ENCODE measurements around the gene SLIT3.

DNA sequence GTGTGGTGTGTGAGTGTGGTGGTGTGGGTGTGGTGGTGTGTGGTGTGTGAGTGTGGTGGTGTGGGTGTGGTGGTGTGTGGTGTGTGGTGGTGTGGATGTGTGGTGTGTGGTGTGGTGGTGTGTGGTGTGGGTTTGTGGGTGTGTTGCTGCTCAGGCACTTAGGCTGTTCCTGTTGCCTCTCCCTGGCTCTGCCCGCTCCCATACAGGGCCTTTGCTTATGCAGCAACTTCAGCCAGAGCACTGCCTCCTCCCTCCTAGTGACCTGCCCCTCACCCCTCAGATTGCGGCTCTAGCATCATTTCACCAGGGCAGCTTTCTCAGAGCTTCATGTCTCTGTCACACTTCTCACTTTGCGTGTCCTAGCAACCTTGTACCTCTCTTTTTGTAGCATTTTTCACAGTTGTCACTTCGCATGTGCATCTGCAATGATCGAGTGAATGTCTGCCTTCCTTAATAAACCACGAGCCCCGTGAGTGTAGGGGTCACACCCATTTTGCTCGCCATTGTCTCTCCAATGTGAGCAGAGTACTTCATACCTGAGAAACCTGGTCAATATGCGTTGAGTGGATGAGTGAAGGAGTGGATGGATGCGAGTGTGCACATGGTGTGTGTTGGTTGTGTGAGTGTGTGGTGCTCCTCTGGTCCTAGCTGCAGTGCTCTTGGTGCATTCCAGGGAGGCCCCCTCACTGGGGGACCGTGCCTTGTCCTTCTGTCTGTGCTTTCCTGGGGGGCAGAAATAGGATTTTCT, 553.9 kb downstream of the SLIT3 start:
- TF ChIP-seq, protein P1, sequence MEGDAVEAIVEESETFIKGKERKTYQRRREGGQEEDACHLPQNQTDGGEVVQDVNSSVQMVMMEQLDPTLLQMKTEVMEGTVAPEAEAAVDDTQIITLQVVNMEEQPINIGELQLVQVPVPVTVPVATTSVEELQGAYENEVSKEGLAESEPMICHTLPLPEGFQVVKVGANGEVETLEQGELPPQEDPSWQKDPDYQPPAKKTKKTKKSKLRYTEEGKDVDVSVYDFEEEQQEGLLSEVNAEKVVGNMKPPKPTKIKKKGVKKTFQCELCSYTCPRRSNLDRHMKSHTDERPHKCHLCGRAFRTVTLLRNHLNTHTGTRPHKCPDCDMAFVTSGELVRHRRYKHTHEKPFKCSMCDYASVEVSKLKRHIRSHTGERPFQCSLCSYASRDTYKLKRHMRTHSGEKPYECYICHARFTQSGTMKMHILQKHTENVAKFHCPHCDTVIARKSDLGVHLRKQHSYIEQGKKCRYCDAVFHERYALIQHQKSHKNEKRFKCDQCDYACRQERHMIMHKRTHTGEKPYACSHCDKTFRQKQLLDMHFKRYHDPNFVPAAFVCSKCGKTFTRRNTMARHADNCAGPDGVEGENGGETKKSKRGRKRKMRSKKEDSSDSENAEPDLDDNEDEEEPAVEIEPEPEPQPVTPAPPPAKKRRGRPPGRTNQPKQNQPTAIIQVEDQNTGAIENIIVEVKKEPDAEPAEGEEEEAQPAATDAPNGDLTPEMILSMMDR (IDR thresholded peaks at IDR 0.05; ENCODE audit: insufficient read depth, low read length): no peak
- TF ChIP-seq, protein P2, sequence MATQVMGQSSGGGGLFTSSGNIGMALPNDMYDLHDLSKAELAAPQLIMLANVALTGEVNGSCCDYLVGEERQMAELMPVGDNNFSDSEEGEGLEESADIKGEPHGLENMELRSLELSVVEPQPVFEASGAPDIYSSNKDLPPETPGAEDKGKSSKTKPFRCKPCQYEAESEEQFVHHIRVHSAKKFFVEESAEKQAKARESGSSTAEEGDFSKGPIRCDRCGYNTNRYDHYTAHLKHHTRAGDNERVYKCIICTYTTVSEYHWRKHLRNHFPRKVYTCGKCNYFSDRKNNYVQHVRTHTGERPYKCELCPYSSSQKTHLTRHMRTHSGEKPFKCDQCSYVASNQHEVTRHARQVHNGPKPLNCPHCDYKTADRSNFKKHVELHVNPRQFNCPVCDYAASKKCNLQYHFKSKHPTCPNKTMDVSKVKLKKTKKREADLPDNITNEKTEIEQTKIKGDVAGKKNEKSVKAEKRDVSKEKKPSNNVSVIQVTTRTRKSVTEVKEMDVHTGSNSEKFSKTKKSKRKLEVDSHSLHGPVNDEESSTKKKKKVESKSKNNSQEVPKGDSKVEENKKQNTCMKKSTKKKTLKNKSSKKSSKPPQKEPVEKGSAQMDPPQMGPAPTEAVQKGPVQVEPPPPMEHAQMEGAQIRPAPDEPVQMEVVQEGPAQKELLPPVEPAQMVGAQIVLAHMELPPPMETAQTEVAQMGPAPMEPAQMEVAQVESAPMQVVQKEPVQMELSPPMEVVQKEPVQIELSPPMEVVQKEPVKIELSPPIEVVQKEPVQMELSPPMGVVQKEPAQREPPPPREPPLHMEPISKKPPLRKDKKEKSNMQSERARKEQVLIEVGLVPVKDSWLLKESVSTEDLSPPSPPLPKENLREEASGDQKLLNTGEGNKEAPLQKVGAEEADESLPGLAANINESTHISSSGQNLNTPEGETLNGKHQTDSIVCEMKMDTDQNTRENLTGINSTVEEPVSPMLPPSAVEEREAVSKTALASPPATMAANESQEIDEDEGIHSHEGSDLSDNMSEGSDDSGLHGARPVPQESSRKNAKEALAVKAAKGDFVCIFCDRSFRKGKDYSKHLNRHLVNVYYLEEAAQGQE (IDR thresholded peaks at IDR 0.05; ENCODE audit: insufficient replicate concordance, low read depth): no peak
- TF ChIP-seq POLR2AphosphoS5 (IDR thresholded peaks at IDR 0.05; ENCODE audit: low read depth) (no peak), SPI1 (IDR thresholded peaks at IDR 0.05; ENCODE audit: borderline replicate concordance, low read depth) (no peak)
